GM12878 (cell line): ENCODE measurements around the gene MAN1A1.

ENCODE experiments used
- CBFB ChIP-seq: IDR thresholded peaks from 2 replicates; pipeline ENCODE4 v1.6.1; 2016; ENCODE audit warnings: antibody characterized with exemption, low read depth
- CREM ChIP-seq: IDR thresholded peaks from 2 replicates; pipeline ENCODE4 v1.6.1; 2014; ENCODE audit warnings: antibody characterized with exemption, low read depth
- CTCF ChIP-seq, 3 experiments: IDR thresholded peaks in 2 of 3; conservative IDR thresholded peaks in 1 of 3; 2 replicates each; pipeline ENCODE4 v1.5.1; 2011; ENCODE audit warnings: low read depth in 3 of 3, low read length in 3 of 3, mild to moderate bottlenecking in 3 of 3, control low read depth in 2 of 3, moderate library complexity in 2 of 3, inconsistent platforms in 1 of 3, mixed read lengths in 1 of 3; ENCODE audit not compliant: control insufficient read depth in 2 of 3, insufficient read depth in 1 of 3; ENCODE audit errors: extremely low read depth in 1 of 3
- ETV6 ChIP-seq, 2 experiments: fragments of 450-650 bp in 1 of 2; IDR thresholded peaks in 1 of 2; conservative IDR thresholded peaks in 1 of 2; 2 replicates each; pipeline ENCODE4 v1.6.1; 2014; ENCODE audit warnings: antibody characterized with exemption in 1 of 2, borderline replicate concordance in 1 of 2, low read depth in 1 of 2, mild to moderate bottlenecking in 1 of 2, moderate library complexity in 1 of 2
- MXI1 ChIP-seq: fragments of 150-350 bp; IDR thresholded peaks from 2 replicates; pipeline ENCODE4 v1.6.1; 2011; ENCODE audit warnings: low read depth, mild to moderate bottlenecking, inconsistent platforms, low read length, improper control_type of control experiment
- PAX5 ChIP-seq: IDR thresholded peaks from 2 replicates; pipeline ENCODE4 v1.6.1; 2011; ENCODE audit warnings: low read depth, low read length, borderline replicate concordance

- TF ChIP-seq CBFB (no peak), ETV6 (conservative IDR thresholded peaks at IDR 0.05 in 1 of 2, IDR thresholded peaks at IDR 0.05 in 1 of 2; ENCODE audit: borderline replicate concordance in 1 of 2, low read depth in 1 of 2) (no peak), CREM (no peak), CTCF (IDR thresholded peaks at IDR 0.05 in 2 of 3, conservative IDR thresholded peaks at IDR 0.05 in 1 of 3; ENCODE audit: control insufficient read depth in 2 of 3, extremely low read depth in 1 of 3, insufficient read depth in 1 of 3, low read depth in 3 of 3, low read length in 3 of 3) (no peak), MXI1 (no peak), PAX5 (no peak)
Observed at GRCh38 chr6:119183457-119183856, 166.1 kb downstream of the MAN1A1 start.
